Natural killer cell treated with Interleukin-12 subunit alpha and Interleukin-12 subunit beta and Interleukin-15 and Interleukin-18, amount 100 ng/mL, for 72 hours (primary cell): ENCODE measurements around the gene YIF1B. TPM values are rescaled to one million over a fixed set of nuclear protein-coding genes. Genes with fewer than 3 reads are reported as not detected.

ENCODE experiments used
- ATAC-seq, 2 donors: fragments of 150-1000 bp; cut with Tn5 transposase in 1 of 2; sonication (Bioruptor Pico), chemical (Tn5 transposase) in 1 of 2; 2 replicates each; pipeline ENCODE4 v1.10.0; 2021
- DNase-seq: peaks from one replicate; pipeline ENCODE4 v3.0.0; 2022; ENCODE audit warnings: low spot score
- H3K27ac Mint-ChIP-seq, 2 donors: 1 replicate in 1 of 2; 2 replicates in 1 of 2; pipeline ENCODE4 v1.8.0; 2022; ENCODE audit warnings: mixed read lengths in 2 of 2, mild to moderate bottlenecking in 1 of 2, moderate library complexity in 1 of 2
- H3K27me3 Mint-ChIP-seq, 2 donors: 1 replicate in 1 of 2; 2 replicates in 1 of 2; pipeline ENCODE4 v1.8.0; 2022; ENCODE audit warnings: mixed read lengths in 2 of 2
- H3K36me3 Mint-ChIP-seq: one replicate; pipeline ENCODE4 v1.8.0; 2022; ENCODE audit warnings: mixed read lengths
- H3K4me1 Mint-ChIP-seq, 2 donors: 1 replicate in 1 of 2; 2 replicates in 1 of 2; pipeline ENCODE4 v1.8.0; 2022; ENCODE audit warnings: low read depth in 2 of 2, mixed read lengths in 2 of 2, mild to moderate bottlenecking in 1 of 2
- H3K4me3 Mint-ChIP-seq: one replicate; pipeline ENCODE4 v1.8.0; 2022; ENCODE audit warnings: mixed read lengths
- H3K9me3 Mint-ChIP-seq: 2 replicates; pipeline ENCODE4 v1.8.0; 2022; ENCODE audit warnings: mixed read lengths
- total RNA-seq, 2 donors: library from RNA; stranded (reverse); gene quantifications; one replicate each; pipeline ENCODE4 v1.2.3, GENCODE V29; 2022

Gene YIF1B
- total RNA-seq, 2 donors from 2014 or later, result 56.0 to 59.2 TPM

DNA sequence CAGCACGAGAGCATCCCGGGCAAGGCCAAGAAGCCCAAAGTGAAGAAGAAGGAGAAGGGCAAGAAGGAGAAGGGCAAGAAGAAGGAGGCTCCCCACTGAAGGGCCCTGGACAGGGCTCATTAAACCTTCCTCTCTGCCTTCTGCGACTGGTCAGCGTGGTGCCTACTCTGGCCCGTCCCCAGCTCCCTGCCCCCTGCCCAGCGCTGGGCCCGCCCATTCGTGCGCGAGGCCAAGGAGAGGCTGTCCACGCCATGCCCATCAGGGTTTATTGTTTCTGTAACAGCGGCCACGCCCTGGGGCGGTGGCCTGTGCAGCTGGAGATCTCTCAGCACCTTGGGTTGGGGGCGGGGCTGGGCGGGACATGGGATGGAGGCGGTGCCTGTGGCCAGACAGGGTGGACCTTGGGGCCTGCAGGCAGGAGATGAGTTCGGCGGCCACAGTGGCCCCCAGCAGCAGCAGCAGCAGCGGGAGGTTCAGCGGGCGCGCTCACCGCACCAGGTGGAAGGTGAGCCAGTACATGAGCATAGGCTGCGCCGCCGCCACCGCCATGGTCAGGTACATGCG is 10.8 kb downstream of the YIF1B start:
- H3K9me3 Mint-ChIP-seq, result no peaks in the 10 kb centered on the region
- H3K4me3 Mint-ChIP-seq, result no peak overlapping the region
- H3K27ac Mint-ChIP-seq, result no peak overlapping the region
- no peaks in the 10 kb centered on the region for H3K27me3 Mint-ChIP-seq
- H3K36me3 Mint-ChIP-seq, result no peaks in the 10 kb centered on the region
- H3K4me1 Mint-ChIP-seq, result peaks cover 0 to 3% of the 10 kb centered on the region in 2 donors
- ATAC-seq, result no peak
- no peak for DNase-seq

DNA sequence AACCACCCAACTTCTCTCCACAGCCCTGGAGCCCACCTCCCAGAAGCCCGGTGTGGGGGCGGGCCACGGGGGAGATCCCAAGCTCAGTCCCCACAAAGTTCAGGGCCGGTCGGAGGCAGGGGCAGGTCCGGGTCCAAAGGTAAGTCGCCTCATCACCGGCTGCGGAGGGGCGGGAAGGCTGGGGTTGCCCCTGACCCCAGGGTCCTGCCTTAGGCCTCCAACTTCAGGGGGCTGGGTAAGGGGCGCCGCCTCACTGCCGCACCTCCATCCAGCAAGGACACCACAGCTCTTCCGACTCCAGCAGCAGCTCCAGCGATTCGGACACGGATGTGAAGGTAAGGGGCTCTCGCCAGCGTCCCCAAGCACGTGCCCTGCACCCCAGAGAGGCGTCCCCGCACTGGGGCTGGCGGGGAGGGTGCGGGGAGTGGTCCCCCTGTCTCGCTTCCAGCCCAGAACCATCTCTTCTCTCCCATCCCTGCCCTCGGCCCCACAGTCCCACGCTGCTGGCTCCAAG is 11.3 kb downstream of the YIF1B start:
- Mint-ChIP-seq H3K36me3 (no peaks in the 10 kb centered on the region), H3K4me1 (peaks cover 0 to 3% of the 10 kb centered on the region in 2 donors), H3K9me3 (no peaks in the 10 kb centered on the region), H3K27ac (no peak overlapping the region), H3K27me3 (no peaks in the 10 kb centered on the region), H3K4me3 (no peak overlapping the region)
- ATAC-seq (no peak), DNase-seq (no peak)

DNA sequence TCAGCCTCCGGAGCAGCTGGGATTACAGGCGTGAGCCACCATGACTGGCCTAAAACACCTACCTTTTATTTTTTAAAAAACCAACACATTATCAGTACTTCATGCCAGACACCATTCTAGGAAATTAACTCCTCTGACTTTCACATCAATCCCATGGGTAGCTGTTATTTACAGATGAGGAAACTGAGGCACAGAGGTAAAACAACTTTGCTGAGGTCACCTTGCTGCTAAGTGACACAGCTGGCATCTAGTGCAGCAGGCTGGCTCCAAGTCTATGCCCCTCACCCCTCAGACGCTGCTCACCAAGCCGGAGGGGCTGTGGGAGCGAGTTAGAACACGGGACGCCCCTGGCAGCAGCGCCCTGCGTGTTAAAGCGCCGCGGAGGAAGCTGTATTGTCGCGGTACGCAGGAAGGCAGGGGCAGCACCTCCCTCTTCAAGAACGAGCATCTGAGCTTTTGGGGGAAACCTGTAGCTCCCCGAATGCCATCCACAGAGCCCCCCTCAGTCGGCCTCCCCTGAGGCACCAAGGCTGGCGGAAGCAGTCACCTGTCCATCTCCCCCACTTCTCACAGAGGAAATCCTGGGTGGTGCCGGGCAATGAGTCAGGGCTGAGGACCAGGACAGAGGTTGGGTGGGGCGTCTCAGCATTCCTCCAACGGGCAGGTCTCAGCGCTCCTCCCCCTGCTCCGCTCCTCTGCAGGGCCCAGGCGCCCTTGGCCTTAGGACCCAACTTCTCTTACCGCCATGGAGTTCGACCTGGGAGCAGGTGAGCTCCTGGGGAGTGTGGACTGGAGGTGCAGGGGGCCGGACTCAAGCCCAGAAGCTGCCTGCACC is 12.0 kb downstream of the YIF1B start, which contains the start of gene C19orf33:
Gene C19orf33, plus strand, starts transcription at position 735 of the 835 bp plus-strand sequence. Its CDS starts 11 bp downstream, at position 746.
- Mint-ChIP-seq H3K4me1 (peaks cover 0 to 3% of the 10 kb centered on the region in 2 donors), H3K27me3 (no peaks in the 10 kb centered on the region), H3K27ac (no peak within 1 kb of the TSS), H3K36me3 (no peaks in the 10 kb centered on the region), H3K9me3 (no peaks in the 10 kb centered on the region), H3K4me3 (no peak within 1 kb of the TSS)
- DNase-seq, result no peak
- peak in 1 of 2 donors; percentile 31 for ATAC-seq

DNA sequence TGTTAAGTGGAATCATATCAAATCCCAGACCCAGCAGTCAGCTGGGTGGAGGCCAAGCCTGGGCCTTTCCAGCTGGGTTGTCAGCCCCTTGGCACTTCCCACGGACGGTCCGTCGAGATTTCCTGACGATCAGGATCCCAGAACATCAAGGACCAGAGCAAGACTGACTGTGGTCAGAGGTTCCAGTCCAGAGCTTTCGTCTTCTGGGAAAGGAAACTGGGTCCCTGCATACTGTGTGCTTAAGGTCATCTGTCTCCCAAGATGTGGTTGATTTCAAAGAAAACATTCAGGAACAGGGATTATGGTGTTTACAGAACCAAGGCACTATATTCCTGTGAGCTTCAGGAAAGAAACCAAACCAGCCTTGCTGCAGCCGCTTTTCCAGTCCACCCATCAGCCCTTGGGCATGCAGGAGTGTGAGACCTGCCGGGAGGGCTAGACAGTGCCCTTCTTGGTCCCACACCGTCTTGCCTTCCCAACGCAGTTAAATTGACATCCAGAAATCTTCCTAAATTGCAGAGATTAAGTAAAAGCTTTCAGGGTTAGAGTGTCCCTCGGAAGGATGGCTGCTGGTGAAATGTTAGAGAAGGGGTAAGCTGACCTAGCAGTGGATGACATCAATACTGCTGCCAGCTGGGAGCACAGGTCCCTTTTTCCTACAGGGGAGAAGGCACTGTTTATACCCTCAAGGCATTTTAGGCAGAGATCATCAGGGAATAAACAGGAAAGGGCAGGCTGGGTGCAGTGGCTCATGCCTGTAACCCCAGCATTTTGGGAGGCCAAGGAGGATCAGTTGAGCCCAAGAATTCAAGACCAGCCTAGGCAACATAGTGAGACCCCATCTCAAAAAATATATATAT is 16.7 kb downstream of the YIF1B start:
- ATAC-seq, result no peak
- no peaks in the 10 kb centered on the region for H3K9me3 Mint-ChIP-seq
- H3K4me3 Mint-ChIP-seq, result no peak overlapping the region

DNA sequence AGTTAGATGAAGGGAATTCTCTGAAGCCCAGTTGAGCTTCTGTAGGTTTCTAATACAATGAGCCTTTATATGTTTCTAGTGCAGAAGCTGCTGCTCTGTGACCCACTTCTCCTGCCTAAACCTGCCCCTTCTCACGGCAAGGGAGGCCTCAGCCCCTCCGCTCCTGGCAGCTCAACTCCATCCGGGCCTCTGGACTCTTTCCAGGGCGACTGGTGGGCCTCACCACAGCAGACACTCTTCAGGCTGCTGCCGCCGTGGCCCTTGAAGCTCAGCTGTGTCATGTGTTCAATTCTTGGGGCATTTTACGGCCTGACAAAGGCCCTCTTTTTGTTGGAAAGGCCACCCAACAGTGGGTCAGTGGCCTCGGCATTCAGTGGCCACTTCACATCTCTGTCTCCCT is 21.7 kb downstream of the YIF1B start:
- Mint-ChIP-seq H3K4me3 (no peak overlapping the region), H3K27me3 (no peaks in the 10 kb centered on the region), H3K27ac (no peak overlapping the region), H3K4me1 (no peaks in the 10 kb centered on the region), H3K9me3 (no peaks in the 10 kb centered on the region), H3K36me3 (no peaks in the 10 kb centered on the region)
- DNase-seq (no peak), ATAC-seq (no peak)

More for the DNA sequence above, 16.7 kb downstream of the YIF1B start:
- no peaks in the 10 kb centered on the region for H3K4me1 Mint-ChIP-seq
- H3K36me3 Mint-ChIP-seq, result no peaks in the 10 kb centered on the region
- H3K27me3 Mint-ChIP-seq, result no peaks in the 10 kb centered on the region
- no peak overlapping the region for H3K27ac Mint-ChIP-seq
- DNase-seq, result no peak

DNA sequence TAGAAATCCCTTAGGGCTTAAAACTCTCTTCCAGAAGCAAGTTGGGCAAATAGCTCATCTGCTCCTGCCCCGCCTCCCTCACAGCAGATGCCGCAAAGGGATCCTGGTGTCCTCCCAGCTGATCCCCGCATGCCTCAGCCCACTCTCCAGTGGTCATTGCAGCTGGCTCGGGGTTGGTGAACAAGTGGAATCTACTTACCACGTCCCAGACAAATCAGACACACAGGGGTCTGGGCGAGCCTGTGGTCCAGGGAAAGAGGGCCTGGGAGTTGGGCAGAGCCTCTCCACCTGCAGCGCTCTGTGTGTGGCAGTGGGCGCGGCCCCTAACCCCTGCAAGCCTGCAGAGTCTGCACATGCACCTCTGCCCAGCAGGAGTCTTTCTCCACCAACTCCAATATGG is 22.5 kb downstream of the YIF1B start:
- Mint-ChIP-seq H3K4me1 (no peaks in the 10 kb centered on the region), H3K36me3 (no peaks in the 10 kb centered on the region), H3K27me3 (no peaks in the 10 kb centered on the region), H3K27ac (no peak overlapping the region), H3K4me3 (no peak overlapping the region), H3K9me3 (no peaks in the 10 kb centered on the region)
- no peak for DNase-seq
- ATAC-seq, result no peak

DNA sequence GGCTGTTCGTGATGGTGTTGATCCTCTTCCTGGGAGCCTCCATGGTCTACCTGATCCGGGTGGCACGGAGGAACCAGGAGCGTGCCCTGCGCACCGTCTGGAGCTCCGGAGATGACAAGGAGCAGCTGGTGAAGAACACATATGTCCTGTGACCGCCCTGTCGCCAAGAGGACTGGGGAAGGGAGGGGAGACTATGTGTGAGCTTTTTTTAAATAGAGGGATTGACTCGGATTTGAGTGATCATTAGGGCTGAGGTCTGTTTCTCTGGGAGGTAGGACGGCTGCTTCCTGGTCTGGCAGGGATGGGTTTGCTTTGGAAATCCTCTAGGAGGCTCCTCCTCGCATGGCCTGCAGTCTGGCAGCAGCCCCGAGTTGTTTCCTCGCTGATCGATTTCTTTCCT is 23.9 kb downstream of the YIF1B start:
- Mint-ChIP-seq H3K4me1 (no peaks in the 10 kb centered on the region), H3K27me3 (no peaks in the 10 kb centered on the region), H3K27ac (no peak overlapping the region), H3K4me3 (no peak overlapping the region), H3K9me3 (no peaks in the 10 kb centered on the region), H3K36me3 (no peaks in the 10 kb centered on the region)
- ATAC-seq, result no peak
- DNase-seq, result no peak

DNA sequence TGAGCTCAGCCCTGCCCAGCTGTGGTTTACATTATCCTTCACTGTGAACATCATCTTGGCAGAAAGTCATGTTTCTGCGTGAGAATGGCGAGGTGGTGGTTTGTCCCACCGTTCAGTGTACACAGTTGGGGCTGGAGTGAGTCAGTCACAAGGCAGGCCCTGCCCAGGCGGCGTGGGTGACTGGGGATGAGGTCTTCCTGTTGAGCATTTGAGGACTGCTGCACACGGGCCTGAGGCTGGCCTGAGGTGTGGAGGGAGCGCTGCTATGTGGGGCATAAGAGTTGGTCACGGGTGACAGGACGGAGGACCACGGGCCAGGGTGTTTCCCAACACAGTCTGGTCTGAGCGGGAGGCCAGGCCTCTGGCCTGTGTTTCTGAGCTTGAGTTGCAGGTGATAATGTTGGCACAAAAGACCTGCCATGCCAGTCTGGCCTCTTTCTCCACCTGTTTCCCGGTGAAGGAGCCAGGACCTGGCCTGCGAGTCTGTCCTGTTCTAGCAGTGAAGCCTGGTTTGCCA is 25.1 kb downstream of the YIF1B start:
- H3K4me1 Mint-ChIP-seq, result no peaks in the 10 kb centered on the region
- no peaks in the 10 kb centered on the region for H3K9me3 Mint-ChIP-seq
- no peaks in the 10 kb centered on the region for H3K36me3 Mint-ChIP-seq
- H3K27ac Mint-ChIP-seq, result no peak overlapping the region
- no peaks in the 10 kb centered on the region for H3K27me3 Mint-ChIP-seq
- H3K4me3 Mint-ChIP-seq, result no peak overlapping the region
- DNase-seq (no peak), ATAC-seq (no peak)

DNA sequence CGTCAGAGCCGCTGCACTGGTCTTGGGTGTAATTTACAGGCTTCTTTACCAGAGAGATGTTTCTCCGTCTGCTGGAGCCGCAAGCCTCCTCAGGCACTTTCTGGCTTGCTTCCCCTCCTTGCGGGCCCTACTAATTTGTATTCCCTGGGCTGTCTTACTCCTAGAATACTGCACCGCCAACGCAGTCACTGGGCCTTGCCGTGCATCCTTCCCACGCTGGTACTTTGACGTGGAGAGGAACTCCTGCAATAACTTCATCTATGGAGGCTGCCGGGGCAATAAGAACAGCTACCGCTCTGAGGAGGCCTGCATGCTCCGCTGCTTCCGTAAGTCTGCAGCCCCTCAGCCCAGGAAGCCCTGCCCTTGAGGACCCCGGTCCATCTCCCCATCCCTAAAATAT is 25.8 kb downstream of the YIF1B start:
- no peak overlapping the region for H3K27ac Mint-ChIP-seq
- ATAC-seq, result no peak
- no peaks in the 10 kb centered on the region for H3K36me3 Mint-ChIP-seq
- no peaks in the 10 kb centered on the region for H3K27me3 Mint-ChIP-seq
- DNase-seq, result no peak
- no peaks in the 10 kb centered on the region for H3K4me1 Mint-ChIP-seq
- H3K4me3 Mint-ChIP-seq, result no peak overlapping the region
- no peaks in the 10 kb centered on the region for H3K9me3 Mint-ChIP-seq

DNA sequence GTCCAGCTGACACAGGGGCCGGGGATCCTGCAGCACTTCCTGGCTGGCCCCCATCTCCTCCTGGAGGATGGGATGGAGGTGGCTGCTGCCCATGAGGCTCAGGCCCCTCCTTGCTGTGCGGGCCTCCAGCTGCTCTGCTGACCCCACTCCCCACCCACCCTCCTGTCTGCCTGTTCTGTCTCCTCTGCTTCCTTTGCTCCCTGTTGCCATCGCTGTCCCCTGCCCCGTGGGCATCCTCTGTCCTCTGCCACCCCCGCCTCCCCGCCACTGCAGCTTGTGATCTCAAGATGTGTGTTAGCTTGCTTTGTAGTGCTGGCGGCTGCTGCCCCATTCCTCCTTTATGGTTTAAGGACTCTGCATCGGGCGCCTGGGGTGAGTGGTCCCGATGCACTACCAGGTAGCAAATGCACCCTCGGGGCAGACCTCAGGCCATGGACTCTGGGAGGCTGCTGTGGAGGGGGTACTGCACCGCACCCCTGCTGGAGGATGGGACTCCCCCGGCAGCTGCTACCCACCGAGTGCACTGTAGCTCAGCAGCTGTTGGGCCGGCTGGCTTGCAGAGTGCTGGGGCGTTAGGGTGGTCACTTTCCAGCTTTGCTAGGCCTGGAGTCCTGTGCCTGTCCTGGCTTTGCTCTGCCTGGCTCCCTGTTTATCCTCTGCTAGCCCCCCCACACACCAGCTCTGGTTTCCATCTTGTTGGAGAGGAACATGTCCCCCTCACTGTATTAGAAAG is 27.5 kb downstream of the YIF1B start:
- Mint-ChIP-seq H3K36me3 (no peaks in the 10 kb centered on the region), H3K27me3 (no peaks in the 10 kb centered on the region), H3K27ac (no peak overlapping the region), H3K4me1 (no peaks in the 10 kb centered on the region), H3K4me3 (no peak overlapping the region), H3K9me3 (no peaks in the 10 kb centered on the region)
- DNase-seq (no peak), ATAC-seq (peak in 1 of 2 donors; percentile 10)

DNA sequence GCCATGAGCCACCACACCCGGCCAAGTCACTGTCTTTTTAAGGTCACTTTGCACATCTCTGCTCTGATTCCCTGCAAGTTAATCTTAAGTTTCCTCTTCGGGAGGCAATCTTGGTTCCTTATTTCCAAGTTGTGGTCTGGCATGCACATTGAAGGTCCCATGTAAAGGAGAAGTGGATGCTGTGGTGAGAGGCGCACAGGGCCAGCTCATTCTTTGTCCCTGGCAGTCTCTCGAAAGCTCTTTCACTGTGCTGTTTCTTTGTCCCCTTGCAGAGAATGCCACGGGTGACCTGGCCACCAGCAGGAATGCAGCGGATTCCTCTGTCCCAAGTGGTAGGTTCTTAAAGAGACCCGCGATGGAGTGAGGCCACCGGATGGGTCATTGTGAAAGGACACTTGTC is 28.1 kb downstream of the YIF1B start:
- no peak for ATAC-seq
- Mint-ChIP-seq H3K4me3 (no peak overlapping the region), H3K9me3 (no peaks in the 10 kb centered on the region)

DNA sequence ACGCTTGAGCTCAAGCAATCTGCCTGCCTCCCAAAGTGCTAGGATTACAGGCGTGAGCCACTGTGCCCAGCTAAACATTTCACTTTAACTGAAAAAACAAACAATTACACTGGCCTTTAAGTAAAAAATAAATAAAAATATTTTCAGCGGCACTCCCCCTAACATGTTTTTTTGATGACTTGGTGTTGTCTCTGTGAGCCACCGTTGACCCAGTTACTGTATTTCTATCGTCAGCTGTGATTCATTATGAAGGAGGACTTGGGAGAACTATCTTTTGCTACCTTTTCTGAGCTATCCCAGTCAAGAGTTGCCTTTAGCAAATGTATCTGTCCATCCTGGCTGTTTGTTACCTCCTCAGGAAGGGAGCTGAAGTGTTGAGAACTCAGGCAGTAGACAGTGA is 30.2 kb downstream of the YIF1B start:
- Mint-ChIP-seq H3K4me1 (peaks cover 0 to 5% of the 10 kb centered on the region in 2 donors), H3K36me3 (no peaks in the 10 kb centered on the region), H3K4me3 (no peak overlapping the region), H3K9me3 (no peaks in the 10 kb centered on the region), H3K27me3 (peaks cover 0 to 5% of the 10 kb centered on the region in 2 donors), H3K27ac (no peak overlapping the region)
- no peak for DNase-seq
- ATAC-seq, result no peak

More for the DNA sequence above, 28.1 kb downstream of the YIF1B start:
- no peak for DNase-seq
- H3K27me3 Mint-ChIP-seq, result no peaks in the 10 kb centered on the region
- H3K36me3 Mint-ChIP-seq, result no peaks in the 10 kb centered on the region
- H3K27ac Mint-ChIP-seq, result no peak overlapping the region
- H3K4me1 Mint-ChIP-seq, result no peaks in the 10 kb centered on the region

DNA sequence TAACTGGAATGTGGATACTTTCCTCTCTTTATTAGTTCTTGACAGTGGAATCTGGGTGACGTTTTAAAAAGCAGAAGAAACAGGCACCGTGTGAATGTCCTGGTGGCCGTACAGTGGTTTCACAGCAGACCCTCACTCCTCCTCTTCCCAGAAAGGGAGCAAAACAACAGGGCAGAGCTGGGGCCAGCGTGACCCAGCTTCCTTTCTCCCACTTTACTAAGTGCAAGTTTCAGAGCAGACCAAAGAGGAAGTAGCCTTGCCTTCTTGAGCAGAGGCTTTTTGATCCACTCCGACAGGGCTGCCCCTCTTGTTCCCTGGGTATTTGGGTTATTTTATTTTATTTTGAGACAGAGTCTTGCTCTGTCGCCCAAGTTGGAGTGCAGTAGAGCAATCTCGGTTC is 31.3 kb downstream of the YIF1B start:
- Mint-ChIP-seq H3K36me3 (no peaks in the 10 kb centered on the region), H3K9me3 (no peaks in the 10 kb centered on the region), H3K27ac (no peak overlapping the region), H3K4me3 (no peak overlapping the region), H3K4me1 (peaks cover 0 to 5% of the 10 kb centered on the region in 2 donors), H3K27me3 (peaks cover 0 to 5% of the 10 kb centered on the region in 2 donors)
- DNase-seq, result no peak
- ATAC-seq, result no peak
